Glomerular visceral epithelial cell (primary cell): ENCODE measurements around the gene POU2F1.
A peak's percentile ranks its signal among the peaks of the same experiment; 100 is the strongest.
"Not testable (repeated sequence)": the region's sequence is repeated elsewhere in the genome, so short reads cannot be mapped to it uniquely, and the experiment has no call there.

Source experiments
- DNase-seq: peaks from one replicate; pipeline ENCODE4 v3.0.0-alpha.2; 2016; ENCODE audit errors: extremely low spot score

POU2F1 gene

DNA sequence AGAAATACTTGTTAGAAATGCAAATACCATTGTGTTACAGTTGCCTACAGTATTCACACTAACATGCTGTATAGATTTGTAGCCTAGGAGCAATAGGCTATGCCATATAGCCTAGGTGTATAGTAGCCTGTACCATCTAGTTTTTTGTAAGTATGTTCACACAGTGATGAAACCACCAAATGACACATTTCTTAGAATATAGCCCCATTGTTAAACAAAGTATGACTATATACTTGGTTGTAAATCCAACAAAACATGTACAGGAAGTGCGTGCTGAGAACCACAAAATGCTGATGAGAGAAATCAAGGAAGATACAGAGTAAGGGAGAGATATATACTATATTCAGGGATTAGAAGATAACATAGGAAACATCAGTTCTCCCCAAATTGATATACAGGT, 92.2 kb downstream of the POU2F1 start:
- no peak for DNase-seq

DNA sequence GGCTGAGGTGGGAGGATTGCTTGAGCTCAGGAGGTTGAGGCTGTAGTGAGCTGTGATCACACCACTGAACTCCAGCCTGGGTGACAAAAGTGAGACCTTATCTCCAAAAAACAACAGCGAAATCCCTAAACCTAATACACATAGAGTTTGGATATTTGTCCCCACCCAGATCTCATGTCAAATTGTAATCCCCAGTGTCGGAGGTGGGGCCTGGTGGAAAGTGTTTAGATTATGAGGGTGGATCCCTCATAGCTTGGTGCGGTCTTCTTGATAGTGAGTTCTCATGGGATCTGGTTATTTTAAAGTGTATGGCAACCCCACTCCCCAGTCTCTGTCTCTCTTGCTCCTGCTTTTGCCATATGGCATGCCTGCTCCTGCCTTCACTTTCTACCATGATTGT, 94.0 kb downstream of the POU2F1 start:
- DNase-seq, result no peak

DNA sequence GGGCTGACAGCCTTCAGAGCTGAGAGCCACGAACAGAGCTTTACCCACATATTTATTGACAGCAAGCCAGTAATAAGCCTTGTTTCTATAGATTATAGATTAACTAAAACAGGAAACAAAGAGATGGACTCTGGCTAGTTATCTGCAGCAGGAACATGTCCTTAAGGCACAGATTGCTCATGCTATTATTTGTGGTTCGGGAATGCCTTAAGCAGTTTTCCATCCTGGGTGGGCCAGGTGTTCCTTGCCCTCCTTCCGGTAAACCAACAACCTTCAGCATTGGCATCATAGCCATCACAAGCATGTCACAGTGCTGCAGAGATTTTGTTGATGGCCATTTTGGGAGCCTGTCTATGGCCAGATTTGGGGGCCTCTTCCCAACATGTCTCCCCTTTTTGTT, 96.8 kb downstream of the POU2F1 start:
- DNase-seq, result no peak

DNA sequence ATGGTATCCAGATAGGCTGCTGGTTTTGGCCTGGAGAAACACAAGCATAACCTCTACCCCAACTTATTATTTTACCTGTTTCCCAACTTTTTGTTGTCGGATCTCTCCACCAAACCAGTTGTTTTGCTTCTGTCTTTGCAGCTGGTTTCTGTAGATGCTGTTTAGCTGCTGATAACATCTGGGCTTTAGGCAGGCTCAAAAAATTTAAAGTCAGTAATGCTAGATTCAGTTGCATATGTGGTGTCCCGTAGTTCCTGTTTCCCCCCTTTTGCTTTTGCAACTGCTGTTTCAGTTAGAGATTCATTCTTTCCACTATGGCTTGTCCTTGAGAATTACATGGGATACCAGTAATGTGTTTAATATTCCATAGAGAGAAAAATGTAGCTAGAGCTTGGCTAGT, 98.5 kb downstream of the POU2F1 start:
- not testable (repeated sequence) for DNase-seq

DNA sequence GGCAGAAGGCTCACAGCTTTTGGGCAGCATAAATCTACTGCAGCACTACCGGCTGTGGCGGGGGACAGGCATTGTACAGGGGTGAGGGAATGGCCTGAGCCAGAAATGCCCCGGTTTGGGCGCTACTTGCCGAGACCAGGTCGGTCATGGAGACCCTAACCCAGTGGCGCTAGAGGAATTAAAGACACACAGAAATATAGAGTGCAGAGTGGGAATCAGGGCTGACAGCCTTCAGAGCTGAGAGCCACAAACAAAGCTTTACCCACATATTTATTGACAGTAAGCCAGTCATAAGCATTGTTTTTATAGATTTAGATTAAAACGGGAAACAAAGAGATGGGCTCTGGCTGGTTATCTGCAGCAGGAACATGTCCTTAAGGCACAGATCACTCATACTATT, 101.8 kb downstream of the POU2F1 start:
- DNase-seq, result no peak

DNA sequence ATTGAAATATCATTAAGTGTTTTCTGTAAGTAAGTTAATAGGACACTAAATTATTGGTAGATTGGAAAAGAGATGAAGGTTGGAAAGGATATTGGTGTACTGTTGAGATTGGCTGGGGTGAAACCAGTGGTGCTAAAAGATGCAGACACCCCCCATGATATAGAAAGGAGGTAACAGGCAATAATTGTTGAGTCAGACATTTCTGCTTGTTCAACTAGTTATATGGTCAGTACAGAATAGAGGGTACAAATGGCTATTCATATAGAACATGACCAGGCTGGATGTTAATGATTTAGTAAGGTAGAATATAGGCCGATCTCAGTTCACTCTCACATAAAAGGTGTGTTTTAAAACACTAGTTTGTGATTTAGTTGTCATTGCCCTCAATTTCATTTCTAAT, 104.5 kb downstream of the POU2F1 start:
- DNase-seq, result no peak

DNA sequence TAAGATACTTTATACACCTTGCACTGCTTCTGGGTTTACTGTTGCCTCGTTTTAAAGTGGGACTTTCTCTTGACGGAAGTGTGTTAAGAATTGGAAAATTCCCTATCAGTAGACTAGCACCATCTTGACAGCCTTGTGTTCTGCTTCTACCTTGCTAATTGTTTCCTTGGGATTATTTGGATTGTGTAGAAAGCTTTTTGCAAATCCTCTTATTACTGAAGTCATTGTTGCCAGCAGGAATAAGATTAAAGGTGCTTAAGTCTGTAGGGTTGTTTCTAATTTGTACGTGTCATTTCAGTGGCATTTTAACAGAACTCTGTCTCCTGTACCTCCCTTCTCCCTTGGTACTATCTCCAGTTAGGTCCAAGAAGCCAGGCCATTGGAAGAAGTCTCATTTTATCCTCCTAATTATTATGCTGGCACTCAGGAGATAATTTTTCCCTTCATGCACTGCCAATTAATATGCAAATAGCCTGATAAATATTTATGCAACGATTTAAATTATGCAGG, 107.7 kb downstream of the POU2F1 start:
- no peak for DNase-seq

DNA sequence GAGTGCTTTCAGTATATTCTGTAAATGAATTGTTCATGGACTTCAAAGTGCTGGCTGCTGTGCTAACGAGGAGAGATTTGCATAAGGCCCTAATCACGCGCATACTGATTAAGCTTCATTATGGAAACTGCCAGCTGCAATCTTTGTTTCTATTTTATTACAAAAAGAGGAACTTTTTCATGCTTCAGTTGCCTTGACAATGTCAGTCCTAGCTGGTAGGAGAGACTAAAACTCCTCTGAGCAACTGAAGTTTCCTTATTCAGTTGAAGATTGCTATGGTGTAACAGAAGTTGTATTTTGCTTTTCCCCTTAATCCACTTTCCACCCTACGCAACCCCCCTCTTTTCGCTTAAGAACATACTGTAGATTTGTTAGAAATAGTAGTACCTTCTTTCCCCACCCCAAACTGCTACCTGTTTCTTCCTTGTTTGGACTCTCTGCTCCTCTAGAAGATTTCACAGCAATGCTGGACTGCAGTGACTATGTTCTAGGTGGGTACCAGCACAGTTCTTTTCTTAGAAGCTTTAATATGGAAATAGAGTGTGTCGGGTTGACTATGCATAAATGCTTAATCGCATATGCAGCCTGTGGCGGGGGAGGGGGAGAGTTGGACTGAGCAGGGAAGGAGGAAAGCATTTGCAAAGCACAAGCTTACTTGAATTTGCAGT, 108.3 kb downstream of the POU2F1 start:
- no peak for DNase-seq

DNA sequence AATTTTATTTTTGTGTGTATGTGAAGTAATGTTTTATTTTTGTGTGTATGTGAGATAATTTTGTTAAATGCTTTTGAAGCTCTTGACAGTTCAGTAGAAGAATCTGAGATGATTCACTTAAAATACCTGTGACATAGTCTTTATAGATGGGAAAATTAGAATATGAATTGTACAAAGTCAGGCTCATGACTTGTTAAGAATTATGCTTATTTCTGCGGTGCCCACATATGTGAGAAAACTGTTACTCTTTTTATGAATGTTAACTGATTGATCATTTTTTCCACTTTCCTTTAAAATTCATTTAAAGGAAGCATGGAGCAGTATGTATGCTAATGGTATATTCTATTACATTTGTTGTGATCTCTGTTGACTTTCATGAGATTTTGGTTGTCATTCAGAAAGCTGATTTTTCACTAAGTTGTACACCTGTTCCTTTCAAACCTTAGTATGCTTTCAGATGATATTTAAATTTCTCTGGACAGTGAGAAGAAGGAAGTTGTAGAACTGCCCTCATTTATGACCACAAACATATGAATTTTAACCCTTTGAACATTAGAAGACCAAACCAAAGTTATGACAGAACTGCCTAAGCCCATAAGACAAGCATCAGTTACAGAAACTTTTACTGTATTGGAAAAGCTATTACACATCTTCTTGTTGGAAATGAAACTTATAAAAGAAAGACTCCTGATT, 110.1 kb downstream of the POU2F1 start:
- no peak for DNase-seq

DNA sequence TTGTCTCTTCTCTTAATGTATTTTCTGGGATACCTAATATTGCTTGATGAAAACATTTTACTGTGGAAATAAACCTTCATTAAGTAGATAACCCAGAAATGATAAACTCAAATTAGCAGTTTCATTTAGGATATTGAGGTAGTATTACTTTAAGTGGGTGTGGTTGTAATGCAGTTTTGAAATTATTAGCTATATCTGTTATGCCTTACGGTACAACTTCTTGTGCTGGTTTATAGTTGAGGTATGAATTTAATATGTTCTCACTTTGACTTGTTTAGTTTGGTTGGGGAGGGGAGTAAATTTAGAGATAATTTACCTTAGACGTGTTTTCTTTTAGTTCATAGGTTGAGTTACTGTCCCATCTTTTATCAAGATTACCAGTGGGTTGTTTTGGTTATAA, 111.0 kb downstream of the POU2F1 start:
- DNase-seq, result no peak

DNA sequence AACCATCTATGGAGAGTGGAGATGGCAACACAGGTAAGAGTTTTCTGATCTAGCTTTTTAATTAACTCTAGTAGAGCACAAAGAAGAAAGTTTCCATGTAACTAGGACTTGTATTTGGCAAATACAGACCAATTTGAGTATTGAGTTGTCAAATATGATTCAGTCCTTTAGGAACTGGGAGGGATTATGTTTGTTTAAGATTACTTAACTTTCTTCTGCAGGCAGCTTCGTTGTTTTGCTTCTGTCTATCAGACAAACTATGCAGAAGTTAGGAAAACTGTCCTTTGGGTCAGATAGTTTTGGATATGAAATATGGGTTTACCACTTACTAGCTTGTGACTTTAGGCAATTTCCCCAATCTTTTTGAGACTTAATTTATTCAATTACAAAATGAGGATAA, 111.8 kb downstream of the POU2F1 start:
- no peak for DNase-seq

DNA sequence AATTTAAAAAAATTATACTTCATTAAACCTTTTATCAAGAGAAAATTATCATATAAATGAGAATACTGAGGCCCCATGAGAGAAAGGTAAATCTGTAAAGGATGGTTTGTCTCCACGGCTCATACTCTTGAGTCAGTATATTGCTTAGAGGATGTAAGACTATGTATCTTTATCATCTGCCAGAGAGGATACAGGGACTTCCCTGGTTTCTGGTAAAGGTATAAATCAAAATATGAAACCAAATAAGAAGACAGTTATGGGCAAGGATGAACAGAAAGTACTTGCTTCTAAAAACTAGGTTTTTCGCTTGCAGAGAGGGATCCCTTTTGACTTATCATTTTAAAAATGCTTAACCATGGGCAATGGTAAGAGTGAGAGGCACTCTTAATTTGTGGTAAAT, 112.4 kb downstream of the POU2F1 start:
- DNase-seq, result no peak

DNA sequence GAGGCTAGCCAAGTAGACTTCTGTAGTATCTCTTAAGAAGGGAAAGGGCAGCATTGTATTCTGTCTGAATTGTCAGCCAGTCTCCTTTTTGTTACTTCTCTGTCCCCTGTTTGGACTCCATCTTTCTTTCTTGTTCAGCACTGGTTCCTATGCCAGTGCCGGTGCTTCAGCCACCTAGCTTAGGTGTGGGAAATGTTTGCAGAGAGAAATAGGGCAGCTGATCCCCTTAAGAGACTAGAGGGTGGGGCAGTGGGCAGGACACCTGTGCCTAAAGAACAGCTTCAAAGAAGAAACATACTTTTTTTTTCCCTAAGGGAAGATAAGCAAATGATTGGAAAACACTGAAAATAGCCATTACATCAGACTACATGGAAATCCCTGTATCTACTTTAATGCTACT, 113.0 kb downstream of the POU2F1 start:
- DNase-seq, result no peak

DNA sequence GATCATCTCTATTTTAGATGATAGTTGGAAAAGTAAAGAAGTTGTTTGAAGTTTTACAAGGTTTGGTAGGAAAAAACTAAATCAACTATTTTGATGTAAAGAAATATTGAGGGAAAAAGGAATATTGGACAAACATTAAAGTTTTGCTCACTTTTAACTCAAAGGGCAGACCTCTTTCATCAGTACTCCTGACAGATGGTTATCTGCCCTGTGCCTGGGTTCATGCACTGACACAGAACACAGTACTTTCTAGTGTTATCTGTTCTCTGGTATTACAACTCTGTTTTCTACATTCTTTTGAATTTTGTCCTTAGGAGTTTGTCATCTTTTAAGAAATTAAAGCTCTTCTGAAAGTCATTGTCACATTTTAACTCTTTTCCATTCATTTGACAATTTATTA, 118.7 kb downstream of the POU2F1 start:
- DNase-seq, result no peak

DNA sequence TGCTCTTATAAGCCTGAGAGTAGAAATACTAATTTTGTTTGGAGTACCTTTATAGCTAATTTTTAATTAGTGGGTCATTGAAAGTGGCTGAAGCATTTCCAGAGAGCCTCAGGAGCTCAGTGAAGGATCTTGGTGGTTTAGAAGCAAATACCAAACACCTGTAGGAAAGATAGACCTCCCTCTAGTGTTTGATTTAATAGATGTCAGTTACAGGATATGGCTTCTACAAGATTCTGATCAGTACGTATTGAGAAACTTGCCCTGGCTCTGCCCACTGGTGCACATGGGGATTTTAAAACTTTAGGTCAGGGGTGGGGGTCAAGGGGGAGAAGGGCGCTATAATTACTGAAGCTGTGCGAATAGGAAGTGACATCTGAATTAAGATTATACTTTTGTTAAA, 122.2 kb downstream of the POU2F1 start:
- DNase-seq, result peak; percentile 4

DNA sequence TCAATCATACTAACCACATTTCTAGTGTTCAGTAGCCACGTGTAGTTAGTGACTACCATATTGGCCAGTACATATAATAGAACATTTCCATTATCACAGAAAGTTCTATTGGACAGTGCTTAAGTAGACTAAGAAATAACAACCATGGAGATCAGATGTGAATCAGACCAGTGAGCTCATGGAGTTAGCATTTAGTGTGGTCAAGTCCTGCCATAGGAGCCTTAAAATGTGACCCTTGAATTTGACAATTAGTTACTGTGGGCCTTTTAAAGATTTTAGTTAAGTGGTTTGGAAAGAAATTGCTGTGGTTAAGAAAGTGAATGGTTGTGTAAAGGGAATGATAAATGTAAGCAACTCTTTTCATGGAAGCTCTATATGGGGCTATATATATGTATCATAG, 123.4 kb downstream of the POU2F1 start:
- DNase-seq, result peak; percentile 50

DNA sequence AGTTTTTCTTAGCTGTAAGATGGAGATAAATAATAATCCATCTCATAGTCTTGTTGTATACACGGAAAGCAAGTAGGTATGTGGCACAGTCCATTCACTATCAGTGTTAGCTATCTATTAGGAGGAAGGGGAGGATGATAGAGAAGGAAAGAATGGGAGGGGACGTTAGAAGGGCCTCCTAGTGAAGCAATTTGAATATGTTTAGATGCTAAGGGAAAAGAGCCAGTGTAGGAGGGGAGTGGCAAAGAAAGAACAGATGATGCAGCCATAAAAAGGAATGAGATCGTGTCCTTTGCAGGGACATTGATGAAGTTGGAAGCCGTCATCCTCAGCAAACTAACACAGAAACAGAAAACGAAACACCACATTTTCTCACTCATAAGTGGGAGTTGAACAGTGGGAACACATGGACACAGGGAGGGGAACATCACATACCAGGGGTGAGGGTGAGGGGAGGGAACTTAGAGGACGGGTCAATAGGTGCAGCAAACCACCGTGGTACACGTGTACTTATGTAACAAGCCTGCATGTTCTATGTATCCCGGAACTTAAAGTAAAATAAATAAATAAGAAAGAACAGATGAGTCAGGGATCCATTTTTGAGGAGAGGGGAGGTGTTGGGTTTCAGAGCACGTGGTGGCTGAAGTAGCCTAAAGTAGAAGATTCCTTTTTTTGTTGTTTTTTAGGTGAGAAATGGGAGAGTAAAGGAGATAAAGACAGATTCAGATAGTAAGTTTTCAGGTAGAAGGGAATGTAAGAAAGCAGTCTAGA, 124.1 kb downstream of the POU2F1 start:
- DNase-seq, result no peak

DNA sequence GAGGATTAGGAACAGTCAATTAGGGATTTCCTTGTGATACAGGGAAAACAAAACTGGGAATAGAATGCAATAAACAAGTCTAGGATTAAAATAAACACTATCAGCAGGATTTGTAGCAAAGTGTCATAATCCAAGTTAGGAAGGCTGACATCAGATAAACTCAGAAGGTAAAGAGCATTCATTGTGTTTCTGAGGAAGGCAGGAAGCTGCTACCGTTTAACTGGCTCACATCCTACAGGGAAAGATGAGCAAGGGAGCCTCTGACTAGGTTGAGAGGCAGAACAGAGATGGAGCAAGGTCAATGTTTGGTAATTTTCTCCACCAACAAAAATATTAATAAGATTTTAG, 124.7 kb downstream of the POU2F1 start:
- DNase-seq, result no peak

DNA sequence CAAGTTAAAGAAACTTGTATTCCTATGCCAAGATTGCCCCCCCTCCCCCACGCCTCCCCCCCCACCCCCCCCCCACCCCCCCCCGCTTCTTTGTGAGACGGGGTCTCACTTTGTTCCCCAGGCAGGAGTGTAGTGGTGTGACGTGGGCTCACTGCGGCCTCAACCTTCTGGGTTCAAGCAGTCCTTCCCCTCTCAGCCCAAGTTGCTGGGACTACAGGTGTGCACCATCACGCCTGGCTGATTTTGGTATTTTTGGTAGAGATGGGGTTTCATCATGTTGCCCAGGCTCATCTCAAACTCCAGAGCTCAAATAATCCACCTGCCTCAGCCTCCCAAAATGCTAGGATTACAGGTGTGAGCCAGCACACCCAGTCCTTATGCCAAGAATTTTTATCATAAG, 136.6 kb downstream of the POU2F1 start:
- no peak for DNase-seq

DNA sequence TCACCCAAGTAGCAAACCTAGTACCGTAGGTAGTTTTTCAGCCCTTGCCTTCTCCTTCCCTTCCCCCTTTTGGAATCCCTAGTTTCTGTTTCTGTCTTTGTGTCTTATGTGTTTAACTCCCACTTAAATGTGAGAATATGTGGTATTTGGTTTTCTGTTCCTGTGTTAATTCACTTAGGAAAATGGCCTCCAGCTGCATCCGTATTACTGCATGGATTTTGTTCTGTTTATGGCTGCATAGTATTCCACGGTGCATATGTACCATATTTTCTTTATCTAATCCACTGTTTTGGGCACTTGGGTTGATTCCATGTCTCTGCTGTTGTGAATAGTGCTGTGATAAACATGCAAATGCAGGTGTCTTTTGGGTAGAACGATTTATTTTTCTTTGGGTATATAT, 138.6 kb downstream of the POU2F1 start:
- DNase-seq, result no peak

DNA sequence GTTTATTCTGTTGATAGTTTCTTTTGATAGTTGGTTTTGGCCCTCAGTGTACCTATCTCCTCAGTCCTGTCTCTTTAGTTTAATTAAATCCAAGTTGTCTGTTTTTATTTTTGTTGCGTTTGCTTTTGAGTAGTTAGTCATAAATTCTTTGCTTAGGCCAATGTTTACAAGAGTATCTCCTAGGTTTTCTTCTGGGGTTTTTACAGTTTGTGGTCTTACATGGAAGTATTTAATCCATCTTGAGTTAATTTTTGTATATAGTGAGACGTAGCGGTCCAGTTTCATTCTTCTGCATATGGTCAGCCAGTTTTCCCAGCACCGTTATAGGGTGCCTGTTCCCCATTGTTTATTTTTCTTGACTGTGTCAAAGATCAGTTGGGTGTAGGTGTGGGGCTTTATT, 139.4 kb downstream of the POU2F1 start:
- no peak for DNase-seq

DNA sequence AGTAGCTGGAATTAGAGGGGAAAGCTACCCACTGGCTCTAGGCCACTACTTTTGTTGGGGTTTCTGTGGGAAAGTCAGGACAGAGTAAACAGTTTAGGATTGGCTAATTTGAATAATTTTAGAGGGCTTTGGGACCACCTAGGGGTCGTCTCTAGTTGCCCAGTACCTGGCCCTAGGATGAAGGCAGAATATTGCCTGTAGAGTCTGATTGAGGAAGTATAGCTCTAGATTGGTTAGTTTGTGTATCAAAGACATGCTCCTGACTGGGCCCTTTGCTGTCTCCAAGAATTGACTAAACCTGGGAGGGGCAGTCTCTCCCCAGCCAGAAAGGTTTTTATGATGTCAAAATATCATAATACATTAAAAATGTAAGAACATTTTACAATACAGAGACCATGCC, 142.0 kb downstream of the POU2F1 start:
- no peak for DNase-seq

DNA sequence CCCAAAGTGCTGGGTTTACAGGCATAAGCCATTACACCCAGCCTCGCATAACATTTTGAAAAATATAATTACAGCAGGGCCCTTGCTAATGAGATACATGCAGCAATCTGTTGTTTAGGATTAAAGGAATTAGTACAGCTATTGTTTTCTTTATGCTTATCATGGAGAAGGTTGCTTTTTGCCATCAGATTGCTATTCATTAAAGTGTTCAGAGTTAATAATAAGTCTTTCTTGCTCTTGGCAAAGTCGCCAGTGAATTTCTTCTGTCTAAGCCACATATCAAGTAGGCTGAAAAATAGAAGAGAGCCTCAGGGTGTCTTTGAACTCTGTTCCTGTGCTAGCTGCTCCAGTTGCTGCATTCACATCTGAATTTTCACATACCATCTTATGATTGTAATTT, 144.1 kb downstream of the POU2F1 start:
- DNase-seq, result no peak
